CD4-positive, alpha-beta T cell treated with Interleukin-15 for 4 hours (primary cell): ENCODE data around the gene SEMA4B.
"Not testable (repeated sequence)": the region's sequence is repeated elsewhere in the genome, so short reads cannot be mapped to it uniquely, and the experiment has no call there.

ENCODE experiments used
- DNase-seq: peaks from one replicate; pipeline ENCODE4 v3.0.0-alpha.2; 2020; ENCODE audit warnings: low spot score

SEMA4B gene

GRCh38 chr15:90184119-90184785, 16.9 kb upstream of the SEMA4B start:
- DNase-seq = peak; percentile 17

- DNase-seq = peak; percentile 43
Measured at GRCh38 chr15:90184786-90185704, 16.1 kb upstream of the SEMA4B start.

DNA sequence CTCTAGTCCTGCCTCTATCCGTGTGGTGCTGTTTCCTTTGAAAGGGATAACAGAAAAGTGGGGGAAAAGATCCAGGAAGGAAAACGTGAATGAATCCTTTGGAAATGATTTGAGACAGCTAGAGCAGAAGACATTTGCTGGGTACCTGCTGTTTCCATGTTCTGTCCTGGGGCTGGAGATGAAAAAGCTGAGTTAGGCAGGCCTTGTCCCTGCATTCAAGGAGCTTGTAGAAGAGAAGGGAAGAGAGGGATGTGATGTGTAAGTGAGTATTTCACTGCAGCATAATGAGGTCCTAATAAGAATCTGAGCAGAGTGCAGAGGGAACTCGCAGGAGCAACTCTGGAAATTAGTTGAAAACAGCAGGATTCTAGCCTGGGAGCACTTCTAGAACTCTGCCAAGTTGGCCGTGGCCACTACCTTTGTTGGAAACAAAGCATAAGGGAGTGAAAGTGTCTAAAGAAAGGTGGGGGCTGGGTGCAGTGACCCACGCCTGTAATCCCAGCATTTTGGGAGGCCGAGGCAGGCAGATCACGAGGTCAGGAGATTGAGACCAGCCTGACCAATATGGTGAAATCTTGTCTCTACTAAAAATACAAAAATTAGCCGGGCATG, 13.8 kb upstream of the SEMA4B start:
- no peak for DNase-seq

DNA sequence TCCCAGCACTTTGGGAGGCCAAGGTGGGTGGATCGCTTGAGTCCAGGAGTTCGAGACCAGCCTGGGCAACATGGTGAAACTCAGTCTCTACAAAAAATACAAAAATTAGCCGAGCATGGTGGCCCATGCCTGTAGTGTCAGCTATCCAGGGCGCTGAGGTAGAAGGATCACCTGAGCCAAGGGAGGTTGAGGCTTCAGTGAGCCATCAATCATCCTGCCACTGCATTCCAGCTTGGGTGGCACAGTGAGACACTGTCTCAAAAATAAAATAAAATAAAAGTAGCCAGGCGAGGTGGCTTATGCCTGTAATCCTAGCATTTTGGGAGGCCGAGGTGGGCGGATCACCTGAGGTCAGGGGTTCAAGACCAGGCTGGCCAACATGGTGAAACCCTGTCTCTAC, 13.1 kb upstream of the SEMA4B start:
- not testable (repeated sequence) for DNase-seq

- no peak for DNase-seq
Measured at GRCh38 chr15:90188914-90189748, 12.0 kb upstream of the SEMA4B start.

GRCh38 chr15:90189781-90190467, 11.2 kb upstream of the SEMA4B start:
- DNase-seq = no peak

- no peak for DNase-seq
Measured at GRCh38 chr15:90190606-90191343, 10.4 kb upstream of the SEMA4B start.

- no peak for DNase-seq
Measured at GRCh38 chr15:90191344-90191687, 9.8 kb upstream of the SEMA4B start.

DNA sequence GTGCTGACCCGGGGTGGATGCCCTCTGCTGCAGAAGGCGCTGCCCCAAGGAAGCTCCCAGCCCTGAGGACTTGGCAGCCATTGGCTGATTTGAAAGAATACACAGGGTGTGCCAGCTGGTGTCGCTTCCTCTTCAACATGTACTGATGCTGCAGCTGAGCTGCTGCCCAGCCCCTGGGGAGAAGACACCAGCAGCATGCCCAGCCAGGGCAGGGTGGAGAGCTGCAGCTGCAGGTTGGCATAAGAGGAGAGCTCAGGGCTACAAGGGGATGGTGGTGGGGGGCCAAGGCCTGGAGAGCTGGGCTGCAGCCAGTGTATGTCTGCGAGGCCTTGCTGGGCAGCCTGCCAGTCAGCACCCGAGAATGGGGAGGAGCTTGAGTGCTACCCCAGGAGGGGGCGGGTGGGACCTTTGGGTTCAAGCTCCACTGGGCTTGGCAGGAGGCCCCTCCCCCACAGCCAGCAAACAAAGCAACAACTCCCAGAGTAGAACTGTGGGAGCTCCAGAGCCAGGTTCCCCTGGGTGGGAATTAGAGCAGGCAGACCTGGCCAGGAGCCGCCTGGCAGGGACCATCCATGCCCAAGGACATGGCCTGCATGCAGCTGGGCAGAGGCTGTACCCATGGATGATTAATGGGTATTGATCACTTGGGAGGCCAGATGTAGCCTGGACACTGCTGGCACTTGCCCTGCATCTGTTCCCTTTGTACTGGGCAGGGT, 9.2 kb upstream of the SEMA4B start:
- peak; percentile 21 for DNase-seq

- no peak for DNase-seq
Measured at GRCh38 chr15:90192961-90193786, 8.0 kb upstream of the SEMA4B start.

DNA sequence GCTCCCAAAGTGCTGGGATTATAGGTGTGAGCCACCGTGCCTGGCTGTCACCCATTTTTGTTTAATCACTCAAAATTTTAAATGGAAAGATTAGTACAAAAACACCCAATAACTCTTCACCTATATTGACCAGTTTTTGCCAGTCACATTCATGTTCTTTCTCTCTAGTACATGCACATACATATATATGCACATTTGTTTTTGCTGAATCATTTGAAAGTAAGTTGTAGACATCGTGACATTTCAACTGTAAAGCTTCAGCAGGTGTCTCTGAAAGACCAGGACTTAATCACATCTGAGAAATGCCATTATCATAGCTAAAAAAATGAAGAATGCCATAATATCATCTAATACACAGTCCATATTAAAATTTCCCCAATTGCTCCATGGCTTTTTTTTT, 6.5 kb upstream of the SEMA4B start:
- no peak for DNase-seq

- DNase-seq = no peak
Measured at GRCh38 chr15:90200534-90201129, 498 bp upstream of the SEMA4B start.

- no peak for DNase-seq
Measured at GRCh38 chr15:90201944-90202375, 830 bp downstream of the SEMA4B start.

- DNase-seq = no peak
Measured at GRCh38 chr15:90202929-90203328, 1.8 kb downstream of the SEMA4B start.

GRCh38 chr15:90203473-90203872, 2.3 kb downstream of the SEMA4B start:
- no peak for DNase-seq

DNA sequence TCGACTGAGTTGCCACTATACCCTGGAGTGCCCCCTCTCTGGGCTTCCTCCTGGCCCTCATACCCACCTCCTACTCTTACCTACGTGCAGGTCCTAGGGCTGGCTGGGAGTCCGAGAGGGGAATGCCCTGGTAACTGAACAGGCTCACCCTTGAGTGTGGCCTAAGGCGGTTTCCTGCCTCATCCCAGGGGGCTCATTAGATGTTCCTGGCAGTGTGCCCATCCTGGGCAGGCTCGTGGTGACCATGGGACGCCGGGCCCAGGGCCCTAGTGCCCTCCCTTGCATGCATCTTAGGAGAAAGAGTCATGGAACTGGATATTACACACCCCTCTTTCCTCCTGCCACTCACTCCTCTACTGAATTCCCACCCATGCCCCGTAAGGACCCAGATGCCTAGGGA, 2.8 kb downstream of the SEMA4B start:
- DNase-seq = no peak

DNA sequence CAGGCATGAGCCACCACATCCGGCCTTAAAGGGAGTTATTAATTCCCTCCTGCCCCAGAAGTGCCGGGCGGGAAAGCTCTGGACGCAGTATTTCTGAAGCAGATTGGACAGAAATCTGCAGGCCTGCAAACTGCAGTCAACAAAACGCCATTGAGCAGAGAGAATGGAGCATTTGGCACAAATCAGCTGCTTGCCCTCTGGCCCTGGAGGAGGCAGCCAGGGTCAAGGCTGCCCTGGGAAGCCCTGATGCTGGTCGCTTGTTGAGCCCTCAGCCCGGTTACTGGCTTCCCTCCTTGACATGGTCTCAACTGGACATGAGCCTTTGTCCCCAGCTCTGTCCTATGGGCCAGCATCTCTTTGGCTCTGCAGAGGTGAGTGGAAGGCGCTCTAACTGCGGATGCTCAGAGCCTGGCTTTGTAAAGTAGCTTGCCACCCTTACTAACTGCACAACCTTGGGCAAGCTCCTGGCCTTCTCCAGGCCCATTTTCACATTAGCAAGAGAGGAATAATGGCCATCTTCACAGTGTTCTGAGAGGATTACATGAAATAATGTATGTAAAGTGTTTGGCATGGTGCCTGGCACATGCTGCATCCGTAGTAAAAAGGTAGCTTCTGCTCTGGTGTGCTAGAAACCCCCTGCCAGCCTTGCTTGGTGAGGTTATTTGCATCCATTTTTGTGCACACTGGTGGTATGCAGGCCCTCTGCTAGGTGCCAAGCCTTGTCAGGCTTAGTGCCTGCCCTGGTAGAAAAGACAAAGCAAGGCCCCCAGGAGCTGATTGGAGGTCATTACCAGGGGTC, 4.1 kb downstream of the SEMA4B start:
- no peak for DNase-seq

GRCh38 chr15:90205886-90206285, 4.8 kb downstream of the SEMA4B start:
- DNase-seq = no peak
